GM23338 (cell line): Measurements from ENCODE around the gene ATP5F1A. TPM values are rescaled to one million over a fixed set of nuclear protein-coding genes. Genes with fewer than 3 reads are reported as not detected.
"Not testable (repeated sequence)": the region's sequence is repeated elsewhere in the genome, so short reads cannot be mapped to it uniquely, and the experiment has no call there.

Experiments
- ATAC-seq: fragments of 200-7000 bp; cut with Tn5 transposase; 3 replicates; pipeline ENCODE4 v1.9.1; 2020
- DNase-seq: peaks from one replicate; pipeline ENCODE4 v3.0.0-alpha.2; 2015; ENCODE audit warnings: low spot score
- H2AFZ ChIP-seq: fragments of 200-600 bp; sonication (generic); 2 replicates; pipeline ENCODE4 v1.8.0; 2016; ENCODE audit warnings: antibody characterized with exemption, mild to moderate bottlenecking, moderate library complexity
- H3F3A ChIP-seq: fragments of 200-600 bp; sonication (generic); replicated peaks from 2 replicates; pipeline ENCODE4 v1.8.0; 2017; ENCODE audit warnings: antibody characterized with exemption, mixed run types, low read depth
- H3K27ac ChIP-seq: fragments of 200-600 bp; sonication (generic); 2 replicates; pipeline ENCODE4 v1.6.1; 2016; ENCODE audit warnings: low read depth
- H3K27me3 ChIP-seq: fragments of 200-600 bp; sonication (generic); 2 replicates; pipeline ENCODE4 v1.8.0; 2016; ENCODE audit warnings: mild to moderate bottlenecking, mixed run types, moderate library complexity; ENCODE audit not compliant: insufficient read depth
- H3K36me3 ChIP-seq: fragments of 200-600 bp; sonication (generic); 2 replicates; pipeline ENCODE4 v1.8.0; 2016; ENCODE audit warnings: mild to moderate bottlenecking; ENCODE audit not compliant: insufficient read depth
- H3K4me1 ChIP-seq: fragments of 200-600 bp; sonication (generic); 2 replicates; pipeline ENCODE4 v1.8.0; 2016; ENCODE audit warnings: mild to moderate bottlenecking, moderate library complexity; ENCODE audit not compliant: insufficient read depth
- H3K4me2 ChIP-seq: fragments of 200-600 bp; sonication (generic); 2 replicates; pipeline ENCODE4 v1.7.1; 2017; ENCODE audit warnings: mixed run types
- H3K4me3 ChIP-seq: fragments of 200-600 bp; sonication (generic); 2 replicates; pipeline ENCODE4 v1.6.1; 2016; ENCODE audit warnings: mixed run types
- H3K79me2 ChIP-seq: fragments of 200-600 bp; sonication (generic); replicated peaks from 2 replicates; pipeline ENCODE4 v1.8.0; 2017; ENCODE audit warnings: mild to moderate bottlenecking; ENCODE audit not compliant: insufficient read depth
- H3K9me2 ChIP-seq: fragments of 200-600 bp; sonication (generic); 2 replicates; pipeline ENCODE4 v1.8.0; 2017; ENCODE audit not compliant: insufficient read depth
- H4K20me1 ChIP-seq: fragments of 200-600 bp; sonication (generic); replicated peaks from 2 replicates; pipeline ENCODE4 v1.8.0; 2017; ENCODE audit warnings: mild to moderate bottlenecking; ENCODE audit not compliant: insufficient read depth
- H3K27ac Mint-ChIP-seq: 2 replicates; pipeline ENCODE4 v1.8.0; 2020; ENCODE audit warnings: inconsistent platforms, mild to moderate bottlenecking, moderate library complexity, mixed read lengths
- H3K27me3 Mint-ChIP-seq: 3 replicates; pipeline ENCODE4 v1.8.0; 2022; ENCODE audit warnings: low read depth, mild to moderate bottlenecking, moderate library complexity, mixed read lengths, inconsistent platforms; ENCODE audit not compliant: insufficient read depth, poor library complexity
- H3K36me3 Mint-ChIP-seq: 3 replicates; pipeline ENCODE4 v1.8.0; 2021; ENCODE audit warnings: low read depth, mild to moderate bottlenecking, inconsistent platforms, moderate library complexity, mixed read lengths
- H3K4me1 Mint-ChIP-seq: 3 replicates; pipeline ENCODE4 v1.8.0; 2020; ENCODE audit warnings: mild to moderate bottlenecking, inconsistent platforms, mixed read lengths
- H3K4me3 Mint-ChIP-seq: 3 replicates; pipeline ENCODE4 v1.8.0; 2021; ENCODE audit warnings: moderate library complexity, mild to moderate bottlenecking, inconsistent platforms, mixed read lengths
- H3K9me3 Mint-ChIP-seq: 3 replicates; pipeline ENCODE4 v1.8.0; 2020; ENCODE audit warnings: moderate library complexity, mild to moderate bottlenecking, inconsistent platforms, mixed read lengths
- JUNB ChIP-seq: IDR thresholded peaks from one replicate; pipeline ENCODE4 v1.6.1; 2016; ENCODE audit warnings: antibody characterized with exemption; ENCODE audit not compliant: unreplicated experiment
- STAT1 ChIP-seq: IDR thresholded peaks from one replicate; pipeline ENCODE4 v1.6.1; 2016; ENCODE audit warnings: antibody characterized with exemption; ENCODE audit not compliant: unreplicated experiment
- polyA plus RNA-seq: library from polyadenylated mRNA; unstranded; fragments of >200 nt; fragmentation: Nextera tagmentation; extraction: Ambion mirVana; gene quantifications from 2 replicates; pipeline ENCODE4 v1.2.1, GENCODE V29; 2016
- total RNA-seq: library from RNA; depleted of rRNA; stranded (reverse); fragments of >200 nt; shearing (Covaris generic); gene quantifications from 2 replicates; pipeline ENCODE4 v1.2.3, GENCODE V29; 2014
- TF ChIP-seq, protein P1 (sequence below): IDR thresholded peaks from 2 replicates; pipeline ENCODE4 v1.6.1; 2016; ENCODE audit warnings: antibody characterized with exemption
- TF ChIP-seq, protein P2 (sequence below): IDR thresholded peaks from one replicate; pipeline ENCODE4 v1.6.1; 2018; ENCODE audit warnings: antibody characterized with exemption; ENCODE audit not compliant: unreplicated experiment

ATP5F1A gene
- total and polyA plus RNA-seq, 2 experiments from 2014 or later: 353 to 822 TPM

DNA sequence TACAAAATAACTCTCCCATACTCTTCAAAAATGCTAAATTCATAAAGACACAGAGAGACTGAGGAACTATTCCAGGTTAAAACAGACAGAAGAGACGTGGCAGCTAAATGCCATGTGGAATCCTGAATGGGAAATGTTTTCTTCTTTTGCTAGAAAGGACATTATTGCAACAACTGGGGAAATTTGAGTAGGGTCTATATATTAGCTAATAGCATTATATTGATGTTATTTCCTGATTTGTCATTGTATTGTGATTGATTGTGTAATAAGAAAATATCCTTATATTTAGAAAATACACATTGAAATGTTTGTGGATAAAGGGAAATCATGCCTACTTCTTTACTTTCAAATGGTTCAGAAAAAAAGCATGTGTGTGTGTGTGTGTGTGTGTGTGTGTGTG lies 49.5 kb downstream of the ATP5F1A start:
- Mint-ChIP-seq H3K36me3 (no peaks in the 10 kb centered on the region), H3K27ac (no peak overlapping the region), H3K27me3 (peaks cover 4% of the 10 kb centered on the region), H3K4me1 (no peaks in the 10 kb centered on the region), H3K4me3 (no peak overlapping the region), H3K9me3 (no peaks in the 10 kb centered on the region)
- H3K36me3 ChIP-seq: no peaks in the 10 kb centered on the region
- H3K9me2 ChIP-seq: no peaks in the 10 kb centered on the region
- H3F3A ChIP-seq: no peaks in the 10 kb centered on the region
- no peak overlapping the region for H3K27ac ChIP-seq
- H3K4me1 ChIP-seq: no peaks in the 10 kb centered on the region
- H4K20me1 ChIP-seq: no peaks in the 10 kb centered on the region
- DNase-seq (no peak), ATAC-seq (no peak)
- no peak overlapping the region for H3K4me3 ChIP-seq
- H3K79me2 ChIP-seq: no peaks in the 10 kb centered on the region
- H2AFZ ChIP-seq: no peak overlapping the region
- H3K4me2 ChIP-seq: no peak overlapping the region
- H3K27me3 ChIP-seq: no peaks in the 10 kb centered on the region
- no peak for TF ChIP-seq STAT1
- TF ChIP-seq, protein P1, sequence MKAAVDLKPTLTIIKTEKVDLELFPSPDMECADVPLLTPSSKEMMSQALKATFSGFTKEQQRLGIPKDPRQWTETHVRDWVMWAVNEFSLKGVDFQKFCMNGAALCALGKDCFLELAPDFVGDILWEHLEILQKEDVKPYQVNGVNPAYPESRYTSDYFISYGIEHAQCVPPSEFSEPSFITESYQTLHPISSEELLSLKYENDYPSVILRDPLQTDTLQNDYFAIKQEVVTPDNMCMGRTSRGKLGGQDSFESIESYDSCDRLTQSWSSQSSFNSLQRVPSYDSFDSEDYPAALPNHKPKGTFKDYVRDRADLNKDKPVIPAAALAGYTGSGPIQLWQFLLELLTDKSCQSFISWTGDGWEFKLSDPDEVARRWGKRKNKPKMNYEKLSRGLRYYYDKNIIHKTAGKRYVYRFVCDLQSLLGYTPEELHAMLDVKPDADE: no peak
- TF ChIP-seq, protein P2, sequence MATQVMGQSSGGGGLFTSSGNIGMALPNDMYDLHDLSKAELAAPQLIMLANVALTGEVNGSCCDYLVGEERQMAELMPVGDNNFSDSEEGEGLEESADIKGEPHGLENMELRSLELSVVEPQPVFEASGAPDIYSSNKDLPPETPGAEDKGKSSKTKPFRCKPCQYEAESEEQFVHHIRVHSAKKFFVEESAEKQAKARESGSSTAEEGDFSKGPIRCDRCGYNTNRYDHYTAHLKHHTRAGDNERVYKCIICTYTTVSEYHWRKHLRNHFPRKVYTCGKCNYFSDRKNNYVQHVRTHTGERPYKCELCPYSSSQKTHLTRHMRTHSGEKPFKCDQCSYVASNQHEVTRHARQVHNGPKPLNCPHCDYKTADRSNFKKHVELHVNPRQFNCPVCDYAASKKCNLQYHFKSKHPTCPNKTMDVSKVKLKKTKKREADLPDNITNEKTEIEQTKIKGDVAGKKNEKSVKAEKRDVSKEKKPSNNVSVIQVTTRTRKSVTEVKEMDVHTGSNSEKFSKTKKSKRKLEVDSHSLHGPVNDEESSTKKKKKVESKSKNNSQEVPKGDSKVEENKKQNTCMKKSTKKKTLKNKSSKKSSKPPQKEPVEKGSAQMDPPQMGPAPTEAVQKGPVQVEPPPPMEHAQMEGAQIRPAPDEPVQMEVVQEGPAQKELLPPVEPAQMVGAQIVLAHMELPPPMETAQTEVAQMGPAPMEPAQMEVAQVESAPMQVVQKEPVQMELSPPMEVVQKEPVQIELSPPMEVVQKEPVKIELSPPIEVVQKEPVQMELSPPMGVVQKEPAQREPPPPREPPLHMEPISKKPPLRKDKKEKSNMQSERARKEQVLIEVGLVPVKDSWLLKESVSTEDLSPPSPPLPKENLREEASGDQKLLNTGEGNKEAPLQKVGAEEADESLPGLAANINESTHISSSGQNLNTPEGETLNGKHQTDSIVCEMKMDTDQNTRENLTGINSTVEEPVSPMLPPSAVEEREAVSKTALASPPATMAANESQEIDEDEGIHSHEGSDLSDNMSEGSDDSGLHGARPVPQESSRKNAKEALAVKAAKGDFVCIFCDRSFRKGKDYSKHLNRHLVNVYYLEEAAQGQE: no peak

DNA sequence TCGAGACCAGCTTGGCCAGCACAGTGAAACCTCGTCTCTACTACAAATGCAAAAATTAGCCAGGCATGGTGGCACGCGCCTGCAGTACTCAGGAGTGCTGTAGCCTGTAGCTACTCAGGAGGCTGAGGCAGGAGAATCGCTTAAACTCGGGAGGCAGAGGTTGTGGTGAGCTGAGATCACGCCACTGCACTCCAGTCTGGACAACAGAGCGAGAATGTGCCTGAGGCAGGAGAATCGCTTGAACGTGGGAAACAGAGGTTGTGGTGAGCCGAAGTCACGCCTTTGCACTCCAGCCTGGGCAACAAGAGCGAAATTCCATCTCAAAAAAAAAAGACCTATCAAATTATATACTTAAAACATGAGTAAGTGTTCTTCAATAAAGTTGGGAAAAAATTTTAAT lies 50.7 kb downstream of the ATP5F1A start:
- H3K4me1 Mint-ChIP-seq, H2AFZ ChIP-seq, H3K36me3 ChIP-seq, H3F3A ChIP-seq, H3K27ac ChIP-seq, H3K4me3 ChIP-seq, DNase-seq, H3K36me3 Mint-ChIP-seq, H3K9me3 Mint-ChIP-seq, H4K20me1 ChIP-seq, H3K4me3 Mint-ChIP-seq, H3K27me3 Mint-ChIP-seq, H3K27ac Mint-ChIP-seq, H3K27me3 ChIP-seq, H3K9me2 ChIP-seq, H3K79me2 ChIP-seq, H3K4me1 ChIP-seq, ATAC-seq, H3K4me2 ChIP-seq: not testable (repeated sequence)

DNA sequence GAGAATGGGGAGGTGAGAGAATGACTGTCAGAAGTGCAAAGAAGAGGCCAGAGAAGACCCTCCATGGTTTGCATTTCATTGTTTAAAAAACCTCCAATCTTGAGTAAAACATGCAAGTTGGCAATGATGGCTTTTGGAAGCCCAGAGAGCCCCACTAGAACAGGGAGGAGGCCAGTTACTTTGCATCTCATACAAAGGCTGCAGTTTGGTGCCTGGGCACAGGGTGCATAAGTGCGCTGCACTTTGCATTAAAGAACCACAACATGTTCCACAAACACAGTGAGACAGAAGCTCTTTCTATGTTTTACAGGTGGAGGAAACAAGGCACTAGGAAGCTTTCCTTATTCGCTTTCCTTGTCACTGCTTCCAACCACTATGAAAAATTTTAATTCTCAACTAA lies 51.4 kb downstream of the ATP5F1A start:
- Histone ChIP-seq H3K4me3 (no peak overlapping the region), H3K79me2 (no peaks in the 10 kb centered on the region), H3K4me2 (no peak overlapping the region), H3K27me3 (no peaks in the 10 kb centered on the region), H4K20me1 (no peaks in the 10 kb centered on the region), H3K36me3 (no peaks in the 10 kb centered on the region), H3K9me2 (no peaks in the 10 kb centered on the region), H3K4me1 (peaks cover 8% of the 10 kb centered on the region; the same call in 1 of the 2 replicates), H2AFZ (0 out of 2 replicates have a peak overlapping the region, but pooled peaks have one; percentile 43), H3K27ac (no peak overlapping the region), H3F3A (no peaks in the 10 kb centered on the region)
- Mint-ChIP-seq H3K36me3 (no peaks in the 10 kb centered on the region), H3K27me3 (peaks cover 2% of the 10 kb centered on the region), H3K4me3 (no peak overlapping the region), H3K4me1 (peaks cover 8% of the 10 kb centered on the region; the same call in 2 of the 3 replicates), H3K9me3 (no peaks in the 10 kb centered on the region), H3K27ac (no peak overlapping the region)
- no peak for TF ChIP-seq STAT1
- TF ChIP-seq JUNB: no peak
- DNase-seq (no peak), ATAC-seq (peak; percentile 26; the same call in 1 of the 3 replicates)
